Endothelial cell of umbilical vein (primary cell): Measurements from ENCODE around the gene CCT6A. TPM values are rescaled to one million over a fixed set of nuclear protein-coding genes. Genes with fewer than 3 reads are reported as not detected.

Experiments
- BruUV-seq: library from RNA; stranded (reverse); fragments of 400-500 nt; replicated peaks from 2 replicates; lab custom pipeline; 2021; lab: Mats Ljungman, UMichigan
- CTCF ChIA-PET: fragments of 300-600, 350-600 bp; sonication (Branson Sonifier 250); formaldehyde crosslinking; loops from one replicate; lab custom pipeline; 2021; ENCODE audit warnings: antibody characterized with exemption, inconsistent platforms; lab: Charles Lee
- POLR2A ChIA-PET: fragments of 300-600, 350-600 bp; sonication (Branson Sonifier 250); formaldehyde crosslinking; loops from one replicate; lab custom pipeline; 2021; ENCODE audit warnings: antibody characterized with exemption, inconsistent platforms; lab: Charles Lee
- DNase-seq: peaks from one replicate; pipeline ENCODE4 v3.0.0-alpha.2; 2011; ENCODE audit warnings: low read depth, low spot score
- FAIRE-seq: peaks from 2 replicates; lab custom pipeline; 2011; peaks lifted over from hg19 to GRCh38; lab: Jason Lieb, UNC
- H2AFZ ChIP-seq: 2 replicates; pipeline ENCODE4 v1.6.0; 2012; ENCODE audit warnings: low read depth, low read length, control low read depth, inconsistent platforms
- H3K27ac ChIP-seq: 2 replicates; pipeline ENCODE4 v1.5.1; 2011; ENCODE audit warnings: low read depth, mild to moderate bottlenecking, control low read depth, low read length, moderate library complexity; ENCODE audit not compliant: insufficient read depth
- H3K27me3 ChIP-seq, 2 experiments: 2 replicates each; pipeline versions ENCODE4 v1.6.0 to v1.6.1; 2011; ENCODE audit warnings: low read length in 2 of 2, mixed read lengths in 1 of 2; ENCODE audit not compliant: control insufficient read depth in 2 of 2, insufficient read depth in 2 of 2
- H3K36me3 ChIP-seq, 2 experiments: 2 replicates in 1 of 2; 3 replicates in 1 of 2; pipeline ENCODE4 v1.5.1; 2011; ENCODE audit warnings: low read length in 2 of 2, mild to moderate bottlenecking in 1 of 2, moderate library complexity in 1 of 2; ENCODE audit not compliant: control insufficient read depth in 2 of 2, insufficient read depth in 2 of 2; ENCODE audit errors: extremely low read depth in 1 of 2
- H3K4me1 ChIP-seq: 3 replicates; pipeline ENCODE4 v1.5.1; 2011; ENCODE audit warnings: mild to moderate bottlenecking, low read length; ENCODE audit not compliant: control insufficient read depth, insufficient read depth; ENCODE audit errors: extremely low read depth
- H3K4me2 ChIP-seq: 2 replicates; pipeline ENCODE4 v1.6.1; 2011; ENCODE audit warnings: low read length, control low read depth, mixed read lengths; ENCODE audit not compliant: insufficient read depth
- H3K4me3 ChIP-seq, 3 experiments: fragments of 200-600 bp in 1 of 3; sonication (generic), shearing (Covaris generic) in 1 of 3; replicated peaks in 1 of 3; 2 replicates each; pipeline ENCODE4 v1.5.1; 2011 to 2016; ENCODE audit warnings: control low read depth in 3 of 3, low read length in 3 of 3, mild to moderate bottlenecking in 2 of 3, inconsistent platforms in 1 of 3, low read depth in 1 of 3, moderate library complexity in 1 of 3; ENCODE audit not compliant: insufficient read depth in 1 of 3
- H3K79me2 ChIP-seq: 2 replicates; pipeline ENCODE4 v1.6.0; 2012; ENCODE audit warnings: low read length, inconsistent platforms; ENCODE audit not compliant: control insufficient read depth, insufficient read depth
- H3K9ac ChIP-seq: replicated peaks from 2 replicates; pipeline ENCODE3; 2011; ENCODE audit warnings: low read length, control low read depth; ENCODE audit not compliant: insufficient read depth; ENCODE audit errors: extremely low read depth
- H3K9me1 ChIP-seq: replicated peaks from 3 replicates; pipeline ENCODE4 v1.6.0; 2011; ENCODE audit warnings: mild to moderate bottlenecking, low read length; ENCODE audit not compliant: control insufficient read depth, insufficient read depth; ENCODE audit errors: extremely low read depth
- H3K9me3 ChIP-seq: replicated peaks from 2 replicates; pipeline ENCODE4 v1.5.1; 2012; ENCODE audit warnings: low read length, inconsistent platforms; ENCODE audit not compliant: control insufficient read depth, insufficient read depth
- H4K20me1 ChIP-seq: replicated peaks from 2 replicates; pipeline ENCODE3; 2011; ENCODE audit warnings: mild to moderate bottlenecking, low read length; ENCODE audit not compliant: control insufficient read depth, insufficient read depth; ENCODE audit errors: extremely low read depth
- CTCF ChIP-seq, 2 donors: IDR thresholded peaks; 1 replicate in 1 of 2; 2 replicates in 1 of 2; pipeline ENCODE4 v1.5.1; 2011; ENCODE audit warnings: low read length in 2 of 2, mild to moderate bottlenecking in 2 of 2, moderate library complexity in 2 of 2, control low read depth in 1 of 2, inconsistent platforms in 1 of 2, low read depth in 1 of 2; ENCODE audit not compliant: insufficient read depth in 1 of 2; ENCODE audit errors: extremely low read depth in 1 of 2
- EZH2 ChIP-seq: IDR thresholded peaks from 2 replicates; pipeline ENCODE4 v1.6.1; 2012; ENCODE audit warnings: borderline replicate concordance, low read depth, mild to moderate bottlenecking, moderate library complexity, low read length, inconsistent platforms; ENCODE audit not compliant: severe bottlenecking
- FOS ChIP-seq: IDR thresholded peaks from 2 replicates; pipeline ENCODE4 v1.6.1; 2011; ENCODE audit warnings: mild to moderate bottlenecking, low read length, moderate library complexity, borderline replicate concordance; ENCODE audit not compliant: insufficient read depth
- GATA2 ChIP-seq: IDR thresholded peaks from 2 replicates; pipeline ENCODE4 v1.7.0; 2011; ENCODE audit warnings: low read depth, mild to moderate bottlenecking, moderate library complexity, mixed read lengths, low read length; ENCODE audit not compliant: insufficient read length, insufficient read depth
- JUN ChIP-seq: IDR thresholded peaks from 2 replicates; pipeline ENCODE4 v1.6.1; 2011; ENCODE audit warnings: borderline replicate concordance, low read depth; ENCODE audit not compliant: insufficient read length, insufficient read depth
- MAX ChIP-seq: IDR thresholded peaks from 2 replicates; pipeline ENCODE4 v1.6.1; 2011; ENCODE audit not compliant: insufficient read depth, insufficient read length
- POLR2AphosphoS5 ChIP-seq: IDR thresholded peaks from 2 replicates; pipeline ENCODE4 v1.6.1; 2012; ENCODE audit warnings: low read depth, mild to moderate bottlenecking, control low read depth, low read length, moderate library complexity; ENCODE audit not compliant: insufficient read depth
- dilution Hi-C: fragments of 300-500 bp; cut with MboI; formaldehyde crosslinking; loops from one replicate; pipeline ENCODE4 v1.15.0; 2019; ENCODE audit warnings: low sequenced_read_pairs; ENCODE audit not compliant: extremely low pct_ligation_motif_present
- intact Hi-C: fragments of 100-400 bp; cut with micrococcal nuclease; formaldehyde crosslinking; loops from one replicate; pipeline ENCODE4 v1.10.0; 2022
- polyA plus RNA-seq, 4 experiments: library from polyadenylated mRNA; depleted of rRNA in 3 of 4; stranded (reverse) in 3 of 4; unstranded in 1 of 4; fragments of >200 nt; gene quantifications; 2 replicates each; pipeline versions ENCODE4 v1.2.1 to v1.2.3, GENCODE V29; 2011 to 2012; ENCODE audit warnings: missing spikeins in 1 of 4
- total RNA-seq: library from RNA; stranded (reverse); gene quantifications from 2 replicates; pipeline ENCODE4 v1.2.3, GENCODE V29; 2021

CCT6A gene
- total and polyA plus RNA-seq, 2 donors (not counting 3 experiments of a cell fraction or from before 2014, with no cell fraction given): 152 to 221 TPM

- no peaks in the 10 kb centered on the region for H3K79me2 ChIP-seq
- CTCF ChIA-PET: interaction anchor here (0.6 to 2.8 kb wide), 18 partner anchors 8 to 812 kb away, joined by 3 to 49 read pairs (median 6); partner anchors contain the start of genes CHCHD2, NIPSNAP2 and SUMF2
- H3K4me1 ChIP-seq: peaks cover 3% of the 10 kb centered on the region
- intact Hi-C loops (loop anchor here (1.0 to 2.0 kb wide), 2 partner anchors 14 to 88 kb away; no protein-coding TSS in a partner anchor), dilution Hi-C loops (no loop called here)
- no peaks in the 10 kb centered on the region for H3K9me3 ChIP-seq
- H3K27ac ChIP-seq: no peak within 1 kb of the TSS
- H3K4me2 ChIP-seq: peak within 1 kb of the TSS; percentile 42
- POLR2A ChIA-PET: interaction anchor here (0.9 to 1.1 kb wide), 2 partner anchors 13 to 128 kb away, joined by 3 to 7 read pairs; partner anchors contain the start of gene CHCHD2
- no peak within 1 kb of the TSS for H2AFZ ChIP-seq
- no TSS peak for BruUV-seq
- H3K27me3 ChIP-seq: no peaks in the 10 kb centered on the region
- no peaks in the 10 kb centered on the region for H4K20me1 ChIP-seq
- no peak within 1 kb of the TSS for H3K4me3 ChIP-seq
- H3K36me3 ChIP-seq: no peaks in the 10 kb centered on the region
- no peak within 1 kb of the TSS for H3K9ac ChIP-seq
- no peak for TF ChIP-seq MAX
- peak; percentile 36 to 74 for TF ChIP-seq CTCF (IDR thresholded peaks at IDR 0.05; ENCODE audit: extremely low read depth in 1 of 2, insufficient read depth in 1 of 2, low read depth in 1 of 2, low read length in 2 of 2)
- TF ChIP-seq EZH2: no peak
- no peak for TF ChIP-seq FOS
- no peak for TF ChIP-seq GATA2
- no peak for TF ChIP-seq POLR2AphosphoS5
- TF ChIP-seq JUN: no peak
- H3K9me1 ChIP-seq: no peaks in the 10 kb centered on the region
- DNase-seq: peak; percentile 80
- peak; percentile 88 for FAIRE-seq
These were observed 41.4 kb downstream of the CCT6A start, which contains the start of gene PHKG1 for GRCh38 chr7:56092789-56093531. Gene PHKG1 (minus strand): TSS chr7:56092952. CDS start chr7:56088941, 4,011 bp downstream.
